GM21825 (cell line): Measurements from ENCODE around the gene HMCN2.

Experiments
- ATAC-seq: cut with Tn5 transposase; IDR thresholded peaks from one replicate; pipeline ENCODE4 v1.9.1; 2021; ENCODE audit warnings: mild to moderate bottlenecking, moderate library complexity; ENCODE audit not compliant: unreplicated experiment

HMCN2 gene

DNA sequence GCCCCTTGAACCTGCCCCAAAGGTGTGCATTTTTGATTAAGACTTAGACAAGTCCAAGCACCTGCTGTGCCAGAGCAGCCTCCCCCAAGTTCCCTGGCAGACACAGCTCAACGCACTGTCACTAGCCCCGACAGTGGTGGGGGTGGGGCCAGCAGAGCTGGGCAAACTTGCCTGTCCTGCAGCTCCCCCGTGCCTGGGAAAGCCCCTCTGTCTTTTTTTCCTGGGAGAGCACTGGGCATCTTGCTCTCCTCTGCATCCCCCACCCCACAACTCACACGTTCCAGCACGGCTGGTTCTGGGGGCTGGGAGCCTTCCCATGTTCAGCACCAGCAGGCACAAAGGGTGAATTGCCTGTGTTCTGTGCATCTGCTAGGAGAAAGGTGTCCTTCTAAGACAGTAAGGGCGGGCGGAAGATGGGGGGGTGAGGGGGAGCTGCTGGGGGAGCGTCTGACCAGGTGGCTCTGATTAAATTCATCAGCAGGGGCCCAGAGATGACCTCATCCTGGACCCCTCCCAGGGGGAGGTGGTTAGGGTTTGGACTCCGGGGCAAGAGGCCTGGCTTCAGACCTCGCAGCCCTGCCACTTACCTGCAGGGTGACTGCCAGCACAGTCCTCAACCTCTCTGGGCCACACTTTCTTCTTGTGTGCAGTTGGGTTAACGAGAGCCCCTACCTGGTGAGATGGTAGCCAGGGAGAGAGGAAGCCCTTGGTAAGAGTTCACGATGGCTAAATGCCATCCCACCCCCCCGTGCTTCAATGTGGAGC, 23.5 kb downstream of the HMCN2 start:
- ATAC-seq = no peak

DNA sequence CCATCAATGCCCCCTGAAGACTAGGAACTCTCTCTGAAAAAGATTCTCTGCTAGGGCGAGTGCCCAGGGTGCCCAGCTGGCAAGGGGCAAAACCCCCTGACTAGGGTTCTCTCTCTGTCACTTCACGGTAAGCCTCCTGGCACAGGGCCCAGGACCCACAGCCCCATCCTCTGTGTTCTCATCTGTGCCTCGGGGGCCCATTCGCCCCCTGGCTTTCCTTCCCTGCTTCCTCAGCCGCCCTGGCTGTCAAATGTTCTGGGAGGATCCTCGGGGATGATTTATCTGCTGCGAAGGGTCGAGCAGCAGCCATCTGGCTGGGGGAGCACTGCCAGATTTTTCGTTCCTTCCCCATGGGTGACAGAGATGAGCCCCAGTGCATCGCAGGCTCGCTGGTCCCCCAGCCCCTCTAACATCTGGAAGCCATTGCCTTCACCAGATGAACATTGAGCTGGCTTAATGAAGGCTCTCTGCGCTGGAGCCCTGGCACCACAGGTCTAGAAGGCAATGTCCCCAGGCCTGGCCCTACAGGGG, 24.2 kb downstream of the HMCN2 start:
- ATAC-seq = no peak

DNA sequence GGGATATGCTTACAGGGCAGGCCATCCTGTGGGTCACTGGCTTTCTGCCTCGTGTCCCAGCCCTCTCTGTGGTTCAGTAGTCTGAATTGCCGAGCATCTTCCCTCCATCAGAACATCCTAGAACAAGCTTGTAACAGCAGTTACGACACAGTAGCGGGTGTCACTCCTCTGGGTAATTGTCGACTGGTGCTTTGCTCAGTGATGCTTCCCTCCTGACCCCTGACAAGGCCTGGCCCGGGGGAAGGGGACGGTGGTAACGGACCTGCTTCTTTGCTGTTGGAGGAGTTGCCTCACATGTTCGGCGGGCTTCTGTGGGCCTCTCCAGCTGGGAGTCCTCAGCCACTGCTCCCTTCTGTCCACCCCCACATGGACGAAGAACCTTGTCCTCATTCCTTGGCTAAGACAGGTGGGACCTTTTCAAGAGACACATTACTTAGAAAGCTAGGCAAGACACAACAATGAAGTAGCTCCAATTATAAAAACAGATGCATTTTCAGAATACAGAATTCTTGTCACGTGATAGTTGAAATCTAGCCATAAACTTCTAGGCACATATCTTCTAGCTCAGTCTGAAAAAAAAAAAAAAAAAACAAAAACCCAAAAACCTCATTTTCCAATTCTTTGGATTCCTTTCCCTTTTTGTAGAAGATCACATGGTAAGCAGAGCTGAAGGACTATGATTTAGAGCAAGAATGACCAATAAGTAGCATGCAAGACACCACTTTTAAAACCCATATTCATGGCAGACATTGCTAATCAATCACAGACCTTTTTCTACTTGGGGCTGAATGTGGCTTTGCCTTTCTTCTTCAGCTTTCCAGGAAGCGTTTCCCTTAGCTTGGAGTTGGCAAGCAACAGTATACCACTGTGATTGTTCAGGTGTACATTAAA, 25.0 kb downstream of the HMCN2 start:
- ATAC-seq = no peak

DNA sequence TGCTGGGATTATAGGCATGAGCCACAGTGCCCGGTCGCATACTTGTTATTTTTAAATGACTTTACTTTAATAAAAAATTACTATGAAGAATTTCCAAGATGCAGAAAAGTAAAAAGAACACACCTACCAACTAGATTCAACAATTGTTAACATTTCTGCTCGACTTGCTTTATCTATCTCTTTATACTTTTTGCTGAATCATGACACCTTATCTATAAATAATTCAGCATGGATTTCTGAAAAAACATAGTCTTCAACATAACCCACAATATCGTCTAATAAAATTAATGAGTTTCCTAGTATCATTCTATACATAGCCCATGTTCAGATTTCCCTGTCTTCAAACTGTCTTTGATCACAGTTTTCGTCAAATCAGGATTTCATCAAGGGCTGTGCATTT, 25.9 kb downstream of the HMCN2 start:
- ATAC-seq = no peak

DNA sequence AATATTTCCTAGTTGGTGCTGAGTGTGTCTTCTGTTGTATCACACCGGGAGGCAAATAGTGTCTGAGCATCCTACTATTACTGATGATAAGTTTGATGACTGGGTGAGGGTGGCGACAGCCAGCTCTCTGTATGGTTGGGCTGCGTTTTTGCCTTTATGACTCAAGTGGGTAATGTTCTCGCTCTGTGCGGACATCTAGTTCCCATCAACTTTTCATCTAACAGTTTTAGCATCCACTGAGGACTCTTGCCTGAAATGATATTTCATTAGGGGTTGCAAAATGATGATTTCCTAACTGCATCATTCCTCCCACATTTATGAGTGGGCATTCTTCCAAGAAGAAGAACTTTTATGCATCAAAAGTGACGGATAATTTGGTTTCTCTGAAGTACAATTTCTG, 26.5 kb downstream of the HMCN2 start:
- ATAC-seq = no peak

DNA sequence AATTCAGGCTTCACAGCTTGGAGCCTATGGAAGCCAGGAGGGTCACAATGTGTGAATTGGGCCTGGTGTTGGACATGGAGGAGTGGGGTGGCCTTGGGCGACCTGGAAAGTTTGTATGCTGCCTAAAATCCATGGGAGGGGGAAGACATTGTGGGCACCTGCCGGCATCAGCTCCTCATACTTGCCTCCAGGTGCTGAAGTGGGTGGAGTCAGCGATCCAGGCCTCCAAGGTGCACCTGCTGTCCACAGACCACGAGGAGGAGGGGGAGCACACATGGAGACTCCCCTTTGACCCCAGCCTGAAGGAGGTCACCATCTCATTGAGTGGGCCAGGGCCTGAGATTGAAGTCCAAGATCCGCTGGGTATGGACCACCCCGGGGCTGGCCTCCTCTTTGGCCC, 29.1 kb downstream of the HMCN2 start:
- no peak for ATAC-seq

DNA sequence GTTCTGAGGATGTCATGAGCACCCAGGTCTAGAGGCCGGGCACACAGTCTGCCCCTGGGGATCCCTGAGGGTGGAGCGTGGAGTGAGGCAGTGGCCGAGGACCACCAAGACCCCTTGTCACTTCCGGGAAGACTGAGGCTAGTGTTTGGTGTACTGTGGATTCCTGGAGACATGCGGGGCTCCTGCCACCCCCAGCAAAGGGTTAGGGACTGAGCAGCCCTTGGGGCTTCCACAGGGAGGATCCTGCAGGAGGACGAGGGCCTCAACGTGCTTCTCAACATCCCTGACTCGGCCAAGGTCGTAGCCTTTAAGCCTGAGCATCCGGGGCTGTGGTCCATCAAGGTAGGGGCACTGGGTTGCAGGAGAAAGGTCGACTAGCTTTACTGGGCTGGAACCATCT, 29.9 kb downstream of the HMCN2 start:
- no peak for ATAC-seq

DNA sequence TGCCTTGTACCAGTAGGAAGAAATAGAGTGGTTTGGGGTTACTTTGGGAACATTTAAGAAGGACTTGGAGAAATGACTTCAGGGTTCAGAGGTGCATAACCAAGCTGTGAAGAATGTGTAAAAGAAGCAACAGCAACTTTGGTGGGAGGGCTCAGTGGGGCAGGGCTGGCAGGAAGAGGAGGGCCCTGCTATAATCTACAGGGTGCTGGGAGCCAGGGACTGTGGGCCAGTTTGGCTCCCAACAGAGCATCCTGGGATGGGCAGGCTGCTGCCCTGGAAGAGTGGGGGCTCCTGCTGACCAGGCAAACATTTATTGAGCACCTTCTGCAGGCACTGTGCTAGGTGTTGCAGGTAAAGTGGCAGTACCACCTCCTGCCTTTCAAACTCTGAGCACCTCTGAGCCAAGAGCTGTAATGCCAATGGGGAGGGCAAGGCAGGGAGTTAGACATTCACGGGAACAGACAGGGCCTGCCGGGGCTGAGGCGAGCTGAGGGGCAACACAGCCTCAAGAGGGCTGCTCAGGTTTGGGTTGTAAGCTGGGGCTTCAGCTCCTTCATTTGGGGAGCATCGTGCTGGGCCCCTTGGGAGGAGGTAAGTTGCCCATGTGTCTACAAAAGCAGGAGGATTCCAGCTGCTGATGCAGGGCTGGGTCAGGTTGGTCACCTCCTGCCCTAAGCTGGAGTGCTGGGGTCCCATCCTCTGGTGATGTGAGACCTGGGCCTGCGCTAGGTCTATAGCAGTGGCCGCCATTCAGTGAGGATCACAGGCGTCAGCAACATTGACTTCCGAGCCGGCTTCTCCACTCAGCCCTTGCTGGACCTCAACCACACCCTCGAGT, 30.6 kb downstream of the HMCN2 start:
- no peak for ATAC-seq

DNA sequence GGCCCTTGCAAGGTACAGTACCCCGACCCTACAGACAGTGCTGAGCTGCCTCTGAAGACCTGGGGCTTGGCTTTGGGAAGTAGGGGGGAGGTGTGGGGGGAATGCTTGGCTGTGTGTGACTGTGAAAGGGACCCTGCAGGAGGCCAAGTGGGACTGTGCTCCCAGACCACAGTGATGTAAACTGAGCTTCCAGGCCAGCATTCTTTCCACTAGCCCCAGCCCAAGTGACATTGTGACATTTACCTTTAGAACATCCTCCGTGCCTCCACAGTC, 31.2 kb downstream of the HMCN2 start:
- no peak for ATAC-seq

DNA sequence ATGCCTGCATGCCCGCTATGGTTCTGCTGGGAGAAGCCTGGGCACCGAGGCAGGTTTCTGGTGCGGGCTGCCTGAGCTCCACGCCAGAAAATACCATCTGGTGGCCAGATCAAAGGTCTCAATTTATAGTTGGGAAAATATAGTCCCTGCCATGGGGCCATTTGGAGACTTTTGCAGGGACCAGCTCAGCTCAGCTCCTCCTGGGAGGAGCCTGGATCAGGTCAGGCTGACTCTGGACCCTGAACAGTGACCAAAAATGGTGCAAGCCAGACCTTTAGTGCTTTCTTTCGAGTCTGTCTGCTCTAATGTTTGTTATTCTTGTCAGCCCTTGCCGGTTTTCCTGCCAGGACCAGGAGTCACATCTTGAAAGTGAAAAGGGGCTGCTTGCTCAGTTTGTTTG, 31.8 kb downstream of the HMCN2 start:
- no peak for ATAC-seq

DNA sequence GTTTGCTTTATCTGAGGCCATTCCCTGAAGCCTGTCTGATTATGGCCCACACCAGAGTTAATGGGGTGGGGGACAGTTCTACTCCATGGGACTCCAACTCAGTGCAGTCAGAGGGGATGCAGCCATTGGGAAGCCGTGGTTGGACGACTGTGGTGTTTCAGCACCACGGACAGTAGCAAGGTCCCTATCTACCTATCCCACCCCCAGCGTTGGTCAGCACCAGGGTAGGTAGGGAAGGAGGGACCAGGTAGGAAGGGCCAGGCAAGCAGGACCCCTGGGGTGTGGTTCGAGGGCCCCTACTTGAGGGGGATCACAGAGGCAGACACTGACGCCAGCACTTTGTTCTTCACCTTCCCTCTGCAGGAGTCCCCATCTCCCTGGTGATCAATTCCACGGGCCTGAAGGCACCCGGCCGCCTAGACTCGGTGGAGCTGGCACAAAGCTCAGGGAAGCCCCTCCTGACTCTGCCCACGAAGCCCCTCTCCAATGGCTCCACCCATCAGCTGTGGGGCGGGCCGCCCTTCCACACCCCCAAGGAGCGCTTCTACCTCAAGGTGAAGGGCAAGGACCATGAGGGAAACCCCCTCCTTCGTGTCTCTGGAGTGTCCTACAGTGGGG, 33.2 kb downstream of the HMCN2 start:
- ATAC-seq = no peak

DNA sequence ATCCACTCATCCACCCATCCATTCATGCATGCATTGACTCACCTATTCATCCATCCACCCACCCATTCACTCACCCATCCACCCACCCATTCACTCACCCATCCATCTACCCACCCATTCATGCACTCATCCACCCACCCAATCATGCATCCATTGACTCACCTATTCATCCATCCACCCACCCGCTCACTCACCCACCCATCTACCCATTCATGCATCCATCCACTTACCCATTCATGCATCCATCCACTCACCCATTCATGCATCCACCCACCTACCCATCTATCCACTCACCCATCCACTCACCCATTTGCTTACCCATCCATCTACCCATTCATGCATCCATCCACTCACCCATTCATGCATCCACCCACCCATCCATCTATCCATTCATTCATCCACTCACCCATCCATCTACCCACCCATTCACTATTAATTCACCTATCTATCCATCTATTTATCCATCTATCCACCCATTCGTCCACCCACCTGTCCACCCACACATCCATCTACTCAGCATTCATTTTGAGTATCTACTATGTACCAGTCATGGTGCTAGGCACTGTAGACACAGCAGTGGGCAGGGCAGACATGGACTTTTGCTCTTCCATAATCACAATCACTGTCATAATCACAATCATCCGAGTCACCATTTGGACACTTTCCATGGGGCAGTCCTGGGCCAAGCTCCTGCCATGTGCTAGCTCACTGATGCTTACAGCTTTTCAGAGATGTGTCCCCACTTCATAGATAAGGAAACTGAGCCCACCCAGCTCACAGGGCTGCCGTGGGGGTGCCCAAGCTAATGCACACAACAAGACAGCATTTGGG, 34.4 kb downstream of the HMCN2 start:
- ATAC-seq = no peak

DNA sequence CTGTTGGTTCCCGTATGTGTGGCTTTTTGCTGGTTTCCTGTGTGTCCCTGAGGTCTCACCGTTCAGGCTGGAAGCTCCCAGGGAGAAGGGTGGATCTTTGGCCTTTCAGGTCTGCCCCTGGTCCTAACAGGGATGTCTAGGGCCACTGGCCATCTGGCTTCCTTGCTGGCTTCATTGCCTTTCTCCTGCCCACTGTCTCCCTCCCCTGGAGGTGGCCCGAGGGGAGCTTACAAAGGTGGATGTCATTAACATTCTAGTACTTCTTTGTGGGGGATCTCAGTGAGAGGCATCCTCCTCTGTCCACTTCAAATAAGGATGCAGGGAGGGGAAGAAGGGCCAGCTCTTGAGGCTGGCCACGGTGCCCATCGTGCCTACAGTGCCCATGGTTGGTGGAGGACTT, 35.2 kb downstream of the HMCN2 start:
- no peak for ATAC-seq

DNA sequence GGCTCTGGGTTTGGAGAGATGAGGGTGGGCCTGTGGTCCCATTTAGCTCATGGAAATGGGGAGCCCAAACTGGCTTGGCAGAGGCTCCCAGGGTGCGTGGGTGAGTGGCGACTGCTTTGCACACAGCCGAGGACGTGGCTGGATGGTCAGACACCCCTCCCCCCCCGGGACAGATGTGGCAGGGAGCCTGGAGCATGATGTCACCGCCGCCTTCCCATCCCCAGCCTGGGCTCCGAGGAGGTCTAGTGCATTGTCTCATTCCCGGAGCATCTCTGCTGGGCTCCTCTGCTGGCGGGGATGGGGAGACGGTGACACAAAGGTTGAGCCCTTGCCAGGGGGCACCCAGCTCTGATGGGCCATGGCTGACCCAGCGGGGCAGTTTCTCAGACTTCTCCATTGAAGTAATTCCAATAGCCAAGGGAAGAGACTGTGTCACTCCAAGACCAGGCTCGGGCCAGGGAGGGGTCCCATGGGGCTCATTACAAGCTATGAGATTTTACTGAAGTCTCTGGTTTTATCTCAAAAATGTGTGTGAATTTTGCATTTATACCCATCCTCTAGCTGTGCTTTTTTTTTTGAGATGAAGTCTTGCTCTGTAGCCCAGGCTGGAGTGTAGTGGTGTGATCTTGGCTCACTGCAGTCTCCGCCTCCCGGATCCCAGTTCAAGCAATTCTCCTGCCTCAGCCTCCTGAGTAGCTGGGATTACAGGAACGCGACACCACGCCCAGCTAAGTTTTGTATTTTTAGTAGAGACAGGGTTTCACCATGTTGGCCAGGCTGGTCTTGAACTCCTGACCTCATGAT, 36.1 kb downstream of the HMCN2 start:
- ATAC-seq = no peak

DNA sequence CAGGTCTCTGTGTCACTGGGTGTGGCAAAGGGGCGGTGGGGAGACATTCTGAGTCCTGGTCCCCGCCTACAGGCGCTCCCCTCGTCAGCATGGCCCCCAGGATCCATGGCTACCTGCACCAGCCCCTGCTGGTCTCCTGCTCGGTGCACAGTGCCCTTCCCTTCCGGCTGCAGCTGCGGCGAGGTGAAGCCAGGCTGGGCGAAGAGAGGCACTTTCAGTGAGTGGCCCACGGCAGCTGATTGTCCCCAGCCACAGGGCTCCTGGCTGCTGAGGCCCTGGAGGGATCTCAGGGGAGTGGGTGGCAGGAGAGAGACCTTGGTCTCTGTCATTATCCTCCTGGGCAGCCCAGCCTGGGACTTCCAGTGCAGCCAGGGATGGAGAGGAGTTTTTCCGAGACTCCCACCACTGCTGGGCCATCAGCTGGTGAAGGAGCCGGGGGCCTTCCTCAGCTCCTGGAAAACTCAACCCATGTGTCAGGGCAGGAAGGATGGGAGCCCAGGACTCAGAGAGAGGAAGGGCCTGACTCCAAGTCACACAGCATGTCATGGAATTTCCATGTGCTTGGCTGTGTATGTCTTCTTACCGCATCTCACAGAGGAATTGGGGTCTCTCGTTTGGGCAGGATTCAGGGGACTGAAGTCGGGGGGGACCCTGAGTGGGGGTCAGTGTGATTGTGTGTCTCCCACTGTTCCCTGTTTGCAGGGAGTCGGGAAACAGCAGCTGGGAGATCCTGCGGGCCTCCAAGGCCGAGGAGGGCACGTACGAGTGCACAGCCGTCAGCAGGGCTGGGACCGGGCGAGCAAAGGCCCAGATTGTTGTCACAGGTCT, 37.4 kb downstream of the HMCN2 start:
- no peak for ATAC-seq

DNA sequence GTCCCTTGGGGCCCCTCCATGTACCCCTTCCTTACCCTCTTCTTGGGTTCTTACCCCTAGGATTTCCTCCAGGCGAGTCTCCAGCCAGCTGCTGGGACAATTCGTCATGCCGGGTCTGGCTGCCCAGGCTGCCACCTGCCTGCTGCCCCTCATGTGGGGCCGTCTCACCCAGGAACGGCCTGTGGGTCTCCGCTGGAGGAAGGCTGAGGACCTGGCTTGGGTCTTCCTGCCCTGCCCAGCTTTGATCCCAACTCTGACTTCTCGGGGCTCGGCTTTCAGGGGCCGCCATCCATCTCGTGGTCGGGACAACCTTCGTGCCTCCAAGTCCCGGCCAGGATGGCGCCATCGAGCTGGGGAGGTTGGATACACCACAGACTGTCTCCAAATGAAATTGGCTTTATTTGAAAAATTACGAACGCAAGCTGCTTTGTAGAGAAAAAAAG, 38.1 kb downstream of the HMCN2 start:
- ATAC-seq = no peak

DNA sequence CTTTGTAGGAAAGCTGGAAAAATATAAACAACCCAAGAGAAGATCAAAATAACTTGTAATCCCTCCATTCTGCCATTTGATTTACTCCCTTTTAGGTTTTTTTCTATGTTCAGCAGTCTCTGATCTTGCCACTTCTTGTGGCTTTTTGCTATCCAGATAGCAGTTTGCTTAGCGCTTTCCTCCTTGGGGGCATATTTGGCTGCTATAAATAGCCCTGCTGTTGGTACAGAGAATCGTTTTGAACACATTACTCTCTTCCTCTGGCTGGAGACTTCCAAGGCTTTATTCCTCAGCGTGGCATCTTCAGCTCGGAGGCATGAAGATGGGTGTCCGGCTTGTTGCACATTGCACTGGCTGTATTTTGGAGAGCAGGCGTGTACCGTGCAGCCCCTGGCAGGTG, 38.6 kb downstream of the HMCN2 start:
- no peak for ATAC-seq

DNA sequence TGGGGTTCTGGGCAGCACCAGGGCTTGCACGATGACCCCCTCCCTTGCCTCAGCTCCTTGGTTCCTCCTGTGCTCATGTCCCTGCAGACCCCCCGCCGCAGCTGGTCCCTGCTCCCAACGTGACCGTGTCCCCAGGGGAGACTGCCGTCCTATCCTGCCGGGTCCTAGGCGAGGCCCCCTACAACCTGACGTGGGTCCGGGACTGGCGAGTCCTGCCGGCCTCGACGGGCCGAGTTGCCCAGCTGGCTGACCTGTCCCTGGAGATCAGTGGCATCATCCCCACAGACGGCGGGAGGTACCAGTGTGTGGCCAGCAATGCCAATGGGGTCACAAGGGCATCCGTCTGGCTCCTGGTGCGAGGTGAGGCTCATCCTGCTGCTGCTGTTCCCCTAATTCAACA, 39.1 kb downstream of the HMCN2 start:
- no peak for ATAC-seq
